GM18951 (cell line): ENCODE data around the gene RALY.

ENCODE experiments used
- POLR2A ChIP-seq: IDR thresholded peaks from 4 replicates; pipeline ENCODE4 v1.6.1; 2011; ENCODE audit warnings: mild to moderate bottlenecking; ENCODE audit not compliant: insufficient read length, insufficient read depth; ENCODE audit errors: extremely low read depth
- in situ Hi-C: fragments of 300-500 bp; cut with MboI; formaldehyde crosslinking; loops from one replicate; pipeline ENCODE4 v1.12.0; 2022; ENCODE audit warnings: low sequenced_read_pairs, mixed read lengths, inconsistent platforms; ENCODE audit not compliant: unreplicated experiment

RALY gene

GRCh38 chr20:33993576-33994221 lies at the start of gene RALY:
Gene RALY, plus strand, starts transcription at chr20:33993911. Its CDS starts 78,164 bp downstream, at chr20:34072075.
- peak; percentile 98 for TF ChIP-seq POLR2A
- in situ Hi-C loops, result no loop called here

DNA sequence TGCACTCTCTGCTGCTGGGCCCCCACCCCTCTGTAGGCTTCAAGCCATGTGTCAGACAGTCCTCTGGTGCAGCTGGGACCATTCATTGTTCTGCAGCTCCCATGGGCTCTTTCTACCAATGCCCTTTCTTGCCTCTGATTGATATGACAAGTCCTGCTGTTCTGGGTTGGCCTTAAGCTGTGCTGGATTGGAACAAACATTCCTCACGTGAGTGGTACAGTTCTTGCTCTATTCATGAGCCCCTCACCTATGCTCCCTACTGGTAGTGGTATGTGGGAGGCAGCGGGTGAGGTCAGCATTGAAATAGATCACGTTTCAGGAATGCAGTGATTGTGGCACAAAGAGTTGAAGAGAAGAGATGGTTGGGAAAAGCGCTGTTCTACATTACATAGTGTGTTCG lies 48.8 kb upstream of the RALY start:
- in situ Hi-C loops, result no loop called here
- no peak for TF ChIP-seq POLR2A

GRCh38 chr20:33945391-33946081 lies 48.2 kb upstream of the RALY start:
- in situ Hi-C loops, result no loop called here
- TF ChIP-seq POLR2A, result no peak

- no peak for TF ChIP-seq POLR2A
- in situ Hi-C loops, result no loop called here
Measured at GRCh38 chr20:33947709-33948295, 45.9 kb upstream of the RALY start.

GRCh38 chr20:33948480-33948879 lies 45.2 kb upstream of the RALY start:
- in situ Hi-C loops, result no loop called here
- TF ChIP-seq POLR2A, result no peak

GRCh38 chr20:33951171-33951570 lies 42.5 kb upstream of the RALY start:
- in situ Hi-C loops, result no loop called here
- no peak for TF ChIP-seq POLR2A

DNA sequence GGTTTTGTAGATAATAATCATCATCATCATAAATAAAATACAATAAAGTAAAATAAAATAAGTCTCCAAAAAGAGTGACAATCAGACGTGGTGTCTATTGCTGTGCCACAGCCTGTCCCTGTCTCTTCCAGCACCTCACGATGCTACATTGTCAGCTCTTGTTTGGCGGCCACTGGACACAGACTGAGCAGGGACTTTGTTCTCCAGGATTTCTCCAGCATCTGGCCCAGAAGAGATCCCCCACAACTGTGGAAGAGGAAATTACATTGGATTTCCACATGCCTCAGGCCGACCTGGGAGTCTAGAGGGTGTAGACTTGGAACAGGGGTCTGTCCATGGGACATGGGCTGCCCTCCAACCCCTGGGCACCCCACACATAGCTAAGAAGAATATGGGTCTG lies 39.2 kb upstream of the RALY start:
- in situ Hi-C loops, result no loop called here
- TF ChIP-seq POLR2A, result no peak

- in situ Hi-C loops, result no loop called here
- no peak for TF ChIP-seq POLR2A
Measured at GRCh38 chr20:33963751-33964150, 30.0 kb upstream of the RALY start.

- TF ChIP-seq POLR2A, result no peak
- in situ Hi-C loops, result no loop called here
Measured at GRCh38 chr20:33964441-33964840, 29.3 kb upstream of the RALY start.

GRCh38 chr20:33967126-33967525 lies 26.6 kb upstream of the RALY start:
- no peak for TF ChIP-seq POLR2A
- in situ Hi-C loops, result no loop called here

DNA sequence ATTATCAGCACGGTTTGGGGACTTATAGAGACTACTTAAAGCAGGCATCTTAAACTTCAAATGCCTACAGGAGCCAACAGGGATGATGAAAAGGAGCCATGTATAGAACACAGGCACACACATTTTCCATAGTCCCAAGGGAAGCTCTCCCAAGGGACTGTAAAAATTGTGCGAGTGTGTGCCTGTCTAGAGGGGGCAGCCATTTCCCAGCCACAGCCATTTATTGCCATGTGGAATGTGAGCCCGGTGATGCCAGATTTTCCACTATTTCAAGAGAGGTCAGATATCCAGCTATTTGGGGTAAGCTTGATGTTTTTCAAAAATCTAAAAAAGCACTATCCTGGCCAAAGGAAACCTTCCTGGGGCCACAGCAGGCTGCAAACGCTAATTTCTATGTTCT lies 24.1 kb upstream of the RALY start:
- TF ChIP-seq POLR2A, result no peak
- in situ Hi-C loops, result no loop called here

DNA sequence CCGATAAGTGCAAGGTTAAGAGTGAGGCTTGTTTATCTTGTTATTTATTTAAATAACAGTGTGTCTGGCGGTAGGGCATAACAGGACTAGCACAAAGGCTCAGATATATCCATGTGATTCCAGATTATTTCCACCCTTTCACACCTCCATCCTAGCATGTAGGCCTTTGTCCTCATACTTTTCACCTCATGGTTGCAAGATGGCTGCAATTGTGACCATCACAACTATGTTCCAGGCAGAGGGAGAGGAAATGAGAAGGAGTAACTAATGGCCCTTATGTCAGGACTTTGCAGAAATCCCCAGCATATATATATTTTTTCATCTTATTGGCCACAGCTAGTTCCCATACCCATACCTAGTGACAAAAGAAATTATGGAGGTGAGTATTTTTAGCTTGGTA lies 23.5 kb upstream of the RALY start:
- in situ Hi-C loops, result no loop called here
- TF ChIP-seq POLR2A, result no peak

- no peak for TF ChIP-seq POLR2A
- in situ Hi-C loops, result no loop called here
Measured at GRCh38 chr20:33971147-33971975, 22.4 kb upstream of the RALY start.
